HepG2 (cell line): ENCODE results near the gene ISG20L2. TPM values are rescaled to one million over a fixed set of nuclear protein-coding genes. Genes with fewer than 3 reads are reported as not detected.

Source experiments
- BRD4 ChIP-seq: sonication (generic); formaldehyde crosslinking; IDR thresholded peaks from 2 replicates; pipeline ENCODE4 v1.4.0; 2020; ENCODE audit warnings: missing genetic modification reagents
- CHD2 ChIP-seq: IDR thresholded peaks from 2 replicates; pipeline ENCODE4 v1.6.1; 2011; ENCODE audit warnings: low read depth, low read length, improper control_type of control experiment
- ELF3 ChIP-seq: IDR thresholded peaks from 2 replicates; pipeline ENCODE4 v1.6.1; 2016; ENCODE audit warnings: missing genetic modification reagents, missing compliant biosample characterization
- FIP1L1 ChIP-seq: fragments of 200-400 bp; formaldehyde crosslinking; IDR thresholded peaks from 2 replicates; pipeline ENCODE4 v1.6.1; 2018; ENCODE audit warnings: low read depth, mild to moderate bottlenecking, low read length, moderate library complexity, borderline replicate concordance; ENCODE audit not compliant: insufficient read depth
- GPN1 ChIP-seq: sonication (generic); formaldehyde crosslinking; IDR thresholded peaks from 2 replicates; pipeline ENCODE4 v1.5.1; 2020; ENCODE audit warnings: missing genetic modification reagents, borderline replicate concordance
- MAFF ChIP-seq: IDR thresholded peaks from 2 replicates; pipeline ENCODE4 v1.6.1; 2011; ENCODE audit warnings: low read depth, low read length, improper control_type of control experiment
- MIXL1 ChIP-seq: IDR thresholded peaks from 2 replicates; pipeline ENCODE4 v1.6.1; 2016
- MXI1 ChIP-seq: IDR thresholded peaks from 3 replicates; pipeline ENCODE4 v1.6.1; 2012; ENCODE audit warnings: low read depth, low read length, inconsistent platforms, borderline replicate concordance
- NFIB ChIP-seq: sonication (generic); formaldehyde crosslinking; IDR thresholded peaks from 2 replicates; pipeline ENCODE4 v1.9.0; 2021; ENCODE audit warnings: missing genetic modification reagents, mild to moderate bottlenecking, borderline replicate concordance
- SMAD3 ChIP-seq: sonication (generic); formaldehyde crosslinking; IDR thresholded peaks from 2 replicates; pipeline ENCODE4 v1.4.0; 2020; ENCODE audit warnings: missing genetic modification reagents
- YEATS2 ChIP-seq: sonication (generic); formaldehyde crosslinking; IDR thresholded peaks from 2 replicates; pipeline ENCODE4 v1.4.0; 2020; ENCODE audit warnings: missing genetic modification reagents, borderline replicate concordance
- ZBTB20 ChIP-seq: sonication (generic); formaldehyde crosslinking; IDR thresholded peaks from 2 replicates; pipeline ENCODE4 v1.8.1; 2023; ENCODE audit warnings: missing genetic modification reagents, low read depth, mild to moderate bottlenecking, borderline replicate concordance
- ZMYM4 ChIP-seq: sonication (generic); formaldehyde crosslinking; IDR thresholded peaks from 2 replicates; pipeline ENCODE4 v1.8.1; 2023; ENCODE audit warnings: mild to moderate bottlenecking, missing genetic modification reagents
- ZNF256 ChIP-seq: sonication (generic); formaldehyde crosslinking; conservative IDR thresholded peaks from 2 replicates; pipeline ENCODE4 v1.4.0; 2020; ENCODE audit warnings: missing genetic modification reagents
- ZNF431 ChIP-seq: sonication (generic); formaldehyde crosslinking; IDR thresholded peaks from 2 replicates; pipeline ENCODE4 v1.9.0; 2022; ENCODE audit warnings: missing genetic modification reagents, low read depth, mild to moderate bottlenecking, borderline replicate concordance
- ZNF441 ChIP-seq: sonication (generic); formaldehyde crosslinking; IDR thresholded peaks from 2 replicates; pipeline ENCODE4 v1.7.0; 2021; ENCODE audit warnings: missing genetic modification reagents, borderline replicate concordance
- polyA plus RNA-seq, 8 experiments: library from polyadenylated mRNA; depleted of rRNA in 3 of 8; stranded (reverse) in 7 of 8; unstranded in 1 of 8; fragments of >200 nt; fragmentation: Illumina TruSeq in 4 of 8; extraction: Trizol in 4 of 8; gene quantifications; 2 replicates each; pipeline versions ENCODE4 v1.2.1 to v1.2.3, GENCODE V29; 2011 to 2016; ENCODE audit warnings: low read depth in 4 of 8, missing spikeins in 1 of 8, mixed read lengths in 1 of 8; ENCODE audit not compliant: insufficient read depth in 1 of 8
- total RNA-seq, 5 experiments: library from RNA; depleted of rRNA; stranded (reverse); fragments of >200 nt; fragmentation: Illumina TruSeq; extraction: Trizol; gene quantifications; 2 replicates each; pipeline ENCODE4 v1.2.3, GENCODE V29; 2016; ENCODE audit warnings: low read depth in 1 of 5
- TF ChIP-seq, protein P1 (sequence below): sonication (generic); formaldehyde crosslinking; IDR thresholded peaks from 2 replicates; pipeline ENCODE4 v1.5.1; 2020; ENCODE audit warnings: missing genetic modification reagents, mild to moderate bottlenecking, borderline replicate concordance
- TF ChIP-seq, protein P2 (sequence below), 2 experiments: fragments of 450-650 bp in 1 of 2; sonication (generic) in 1 of 2; formaldehyde crosslinking; IDR thresholded peaks; 2 replicates each; pipeline versions ENCODE4 v1.5.0 to v1.8.0; 2020 to 2022; ENCODE audit warnings: mild to moderate bottlenecking in 1 of 2, missing genetic modification reagents in 1 of 2
- TF ChIP-seq, protein P3 (sequence below): IDR thresholded peaks from 2 replicates; pipeline ENCODE4 v1.6.1; 2016; ENCODE audit warnings: control low read depth
- TF ChIP-seq, protein P4 (sequence below): sonication (generic); formaldehyde crosslinking; IDR thresholded peaks from 2 replicates; pipeline ENCODE4 v1.4.0; 2020; ENCODE audit warnings: low read depth, mild to moderate bottlenecking, missing genetic modification reagents
- TF ChIP-seq, protein P5 (sequence below): sonication (generic); formaldehyde crosslinking; IDR thresholded peaks from 2 replicates; pipeline ENCODE4 v1.8.1; 2023; ENCODE audit warnings: mild to moderate bottlenecking, missing genetic modification reagents
- TF ChIP-seq, protein P6 (sequence below): sonication (generic); IDR thresholded peaks from 2 replicates; pipeline ENCODE4 v1.6.1; 2016; ENCODE audit warnings: low read depth, borderline replicate concordance

ISG20L2 gene
- total and polyA plus RNA-seq, 2 of the 13 experiments (the other 11 are each of a cell fraction or from before 2014, with no cell fraction given) = 19.8 to 21.3 TPM

DNA sequence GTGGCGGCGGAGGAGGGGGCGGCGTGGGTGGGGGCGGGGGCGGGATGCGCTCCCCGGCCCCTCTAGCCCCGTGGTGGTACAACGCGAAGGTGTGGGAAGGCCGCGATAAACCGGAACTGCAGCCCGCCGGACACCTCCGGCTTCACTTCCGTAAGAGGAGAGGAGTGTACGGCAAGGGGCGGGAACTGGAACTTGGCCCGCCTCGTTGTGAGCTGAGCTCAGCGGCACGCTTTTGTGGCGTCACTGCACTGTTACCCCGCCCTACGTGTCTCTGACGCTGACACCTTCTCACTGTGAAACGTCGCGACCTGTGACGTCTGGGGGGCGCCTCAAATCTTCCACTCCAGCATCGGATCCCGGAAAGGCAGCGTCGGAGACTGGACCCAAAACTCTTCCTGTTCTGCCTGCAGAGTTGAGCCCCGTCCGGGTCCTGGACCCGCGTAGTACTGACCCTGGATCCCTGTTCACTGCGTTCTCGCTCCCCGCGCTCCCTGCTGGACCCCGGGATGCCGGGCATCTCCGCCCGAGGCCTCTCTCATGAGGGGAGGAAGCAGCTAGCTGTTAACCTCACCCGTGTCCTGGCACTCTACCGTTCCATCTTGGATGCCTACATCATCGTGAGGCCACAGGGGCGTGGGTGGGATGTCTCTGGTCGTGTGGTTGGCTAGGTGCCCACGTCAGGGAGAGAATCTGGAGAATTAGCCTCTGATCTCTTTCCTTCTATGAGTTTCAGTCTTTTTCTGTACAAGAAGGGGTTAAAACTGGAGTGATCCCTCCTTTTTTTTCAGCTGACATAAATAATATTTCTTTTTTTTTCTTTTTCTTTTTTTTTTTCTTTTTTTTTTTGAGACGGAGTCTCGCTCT, at the start of gene ISG20L2 (continued):
- TF ChIP-seq, protein P1, sequence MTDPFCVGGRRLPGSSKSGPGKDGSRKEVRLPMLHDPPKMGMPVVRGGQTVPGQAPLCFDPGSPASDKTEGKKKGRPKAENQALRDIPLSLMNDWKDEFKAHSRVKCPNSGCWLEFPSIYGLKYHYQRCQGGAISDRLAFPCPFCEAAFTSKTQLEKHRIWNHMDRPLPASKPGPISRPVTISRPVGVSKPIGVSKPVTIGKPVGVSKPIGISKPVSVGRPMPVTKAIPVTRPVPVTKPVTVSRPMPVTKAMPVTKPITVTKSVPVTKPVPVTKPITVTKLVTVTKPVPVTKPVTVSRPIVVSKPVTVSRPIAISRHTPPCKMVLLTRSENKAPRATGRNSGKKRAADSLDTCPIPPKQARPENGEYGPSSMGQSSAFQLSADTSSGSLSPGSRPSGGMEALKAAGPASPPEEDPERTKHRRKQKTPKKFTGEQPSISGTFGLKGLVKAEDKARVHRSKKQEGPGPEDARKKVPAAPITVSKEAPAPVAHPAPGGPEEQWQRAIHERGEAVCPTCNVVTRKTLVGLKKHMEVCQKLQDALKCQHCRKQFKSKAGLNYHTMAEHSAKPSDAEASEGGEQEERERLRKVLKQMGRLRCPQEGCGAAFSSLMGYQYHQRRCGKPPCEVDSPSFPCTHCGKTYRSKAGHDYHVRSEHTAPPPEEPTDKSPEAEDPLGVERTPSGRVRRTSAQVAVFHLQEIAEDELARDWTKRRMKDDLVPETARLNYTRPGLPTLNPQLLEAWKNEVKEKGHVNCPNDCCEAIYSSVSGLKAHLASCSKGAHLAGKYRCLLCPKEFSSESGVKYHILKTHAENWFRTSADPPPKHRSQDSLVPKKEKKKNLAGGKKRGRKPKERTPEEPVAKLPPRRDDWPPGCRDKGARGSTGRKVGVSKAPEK (CRISPR knock-in tag) = no peak
- TF ChIP-seq ZBTB20 (CRISPR knock-in tag) (0 out of 2 replicates have a peak, but pooled peaks have one; percentile 28), ZNF431 (CRISPR knock-in tag) (no peak), ZNF256 (CRISPR knock-in tag) (0 out of 2 replicates have a peak, but pooled peaks have one; percentile 51), GPN1 (CRISPR knock-in tag) (no peak), ELF3 (CRISPR knock-in tag) (peak; percentile 73), ZNF441 (CRISPR knock-in tag) (no peak), ZMYM4 (CRISPR knock-in tag) (peak; percentile 56), SMAD3 (CRISPR knock-in tag) (no peak), YEATS2 (CRISPR knock-in tag) (peak; percentile 66; the same call in 1 of the 2 replicates), CHD2 (no peak), BRD4 (CRISPR knock-in tag) (peak; percentile 44; the same call in 1 of the 2 replicates), NFIB (CRISPR knock-in tag) (no peak), FIP1L1 (no peak), MXI1 (peak; percentile 38; the same call in 1 of the 3 replicates), MAFF (no peak), MIXL1 (CRISPR knock-in tag) (no peak)
- TF ChIP-seq, protein P2, sequence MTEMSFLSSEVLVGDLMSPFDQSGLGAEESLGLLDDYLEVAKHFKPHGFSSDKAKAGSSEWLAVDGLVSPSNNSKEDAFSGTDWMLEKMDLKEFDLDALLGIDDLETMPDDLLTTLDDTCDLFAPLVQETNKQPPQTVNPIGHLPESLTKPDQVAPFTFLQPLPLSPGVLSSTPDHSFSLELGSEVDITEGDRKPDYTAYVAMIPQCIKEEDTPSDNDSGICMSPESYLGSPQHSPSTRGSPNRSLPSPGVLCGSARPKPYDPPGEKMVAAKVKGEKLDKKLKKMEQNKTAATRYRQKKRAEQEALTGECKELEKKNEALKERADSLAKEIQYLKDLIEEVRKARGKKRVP (CRISPR knock-in tag; IDR thresholded peaks at IDR 0.05) = no peak
- TF ChIP-seq, protein P3, sequence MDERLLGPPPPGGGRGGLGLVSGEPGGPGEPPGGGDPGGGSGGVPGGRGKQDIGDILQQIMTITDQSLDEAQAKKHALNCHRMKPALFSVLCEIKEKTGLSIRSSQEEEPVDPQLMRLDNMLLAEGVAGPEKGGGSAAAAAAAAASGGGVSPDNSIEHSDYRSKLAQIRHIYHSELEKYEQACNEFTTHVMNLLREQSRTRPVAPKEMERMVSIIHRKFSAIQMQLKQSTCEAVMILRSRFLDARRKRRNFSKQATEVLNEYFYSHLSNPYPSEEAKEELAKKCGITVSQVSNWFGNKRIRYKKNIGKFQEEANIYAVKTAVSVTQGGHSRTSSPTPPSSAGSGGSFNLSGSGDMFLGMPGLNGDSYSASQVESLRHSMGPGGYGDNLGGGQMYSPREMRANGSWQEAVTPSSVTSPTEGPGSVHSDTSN (CRISPR knock-in tag) = no peak
- TF ChIP-seq, protein P4, sequence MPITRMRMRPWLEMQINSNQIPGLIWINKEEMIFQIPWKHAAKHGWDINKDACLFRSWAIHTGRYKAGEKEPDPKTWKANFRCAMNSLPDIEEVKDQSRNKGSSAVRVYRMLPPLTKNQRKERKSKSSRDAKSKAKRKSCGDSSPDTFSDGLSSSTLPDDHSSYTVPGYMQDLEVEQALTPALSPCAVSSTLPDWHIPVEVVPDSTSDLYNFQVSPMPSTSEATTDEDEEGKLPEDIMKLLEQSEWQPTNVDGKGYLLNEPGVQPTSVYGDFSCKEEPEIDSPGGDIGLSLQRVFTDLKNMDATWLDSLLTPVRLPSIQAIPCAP = no peak
- TF ChIP-seq, protein P5, sequence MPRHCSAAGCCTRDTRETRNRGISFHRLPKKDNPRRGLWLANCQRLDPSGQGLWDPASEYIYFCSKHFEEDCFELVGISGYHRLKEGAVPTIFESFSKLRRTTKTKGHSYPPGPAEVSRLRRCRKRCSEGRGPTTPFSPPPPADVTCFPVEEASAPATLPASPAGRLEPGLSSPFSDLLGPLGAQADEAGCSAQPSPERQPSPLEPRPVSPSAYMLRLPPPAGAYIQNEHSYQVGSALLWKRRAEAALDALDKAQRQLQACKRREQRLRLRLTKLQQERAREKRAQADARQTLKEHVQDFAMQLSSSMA = no peak
- TF ChIP-seq, protein P6, sequence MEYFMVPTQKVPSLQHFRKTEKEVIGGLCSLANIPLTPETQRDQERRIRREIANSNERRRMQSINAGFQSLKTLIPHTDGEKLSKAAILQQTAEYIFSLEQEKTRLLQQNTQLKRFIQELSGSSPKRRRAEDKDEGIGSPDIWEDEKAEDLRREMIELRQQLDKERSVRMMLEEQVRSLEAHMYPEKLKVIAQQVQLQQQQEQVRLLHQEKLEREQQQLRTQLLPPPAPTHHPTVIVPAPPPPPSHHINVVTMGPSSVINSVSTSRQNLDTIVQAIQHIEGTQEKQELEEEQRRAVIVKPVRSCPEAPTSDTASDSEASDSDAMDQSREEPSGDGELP = no peak
